ENCODE data around the gene ZCWPW2.

The ZCWPW2 gene

DNA sequence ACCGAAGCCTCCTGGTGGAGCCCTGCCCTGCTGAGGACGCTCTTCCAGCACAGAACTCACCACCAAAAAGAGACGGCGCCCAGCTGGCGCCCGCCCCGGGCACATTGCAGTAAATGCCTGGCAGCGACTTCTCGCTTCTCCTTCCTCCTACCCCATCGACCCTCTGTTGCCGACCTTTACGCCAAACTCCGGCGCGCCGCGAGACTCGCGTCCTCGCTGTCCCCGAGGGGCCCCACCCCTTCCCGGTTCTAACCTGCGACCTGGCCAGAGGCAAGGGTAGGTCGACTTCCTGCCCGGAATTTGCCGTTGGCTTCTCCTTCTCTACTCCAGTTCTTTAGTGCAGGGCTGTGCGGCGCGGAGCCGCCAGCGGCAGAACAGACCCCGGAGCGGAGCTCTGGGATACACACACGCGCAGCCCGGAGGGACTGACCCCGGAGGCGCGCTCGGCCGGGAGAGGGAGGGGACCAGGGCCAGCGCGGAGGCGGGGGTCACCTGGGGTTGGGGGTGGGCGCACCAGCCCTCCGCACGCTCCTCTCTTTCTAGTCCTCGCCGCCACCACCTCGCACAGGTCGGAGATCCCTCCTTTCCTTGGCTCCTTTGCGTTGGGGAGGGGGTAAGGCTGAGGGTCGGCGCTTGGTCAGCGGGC is 226.7 kb downstream of the ZCWPW2 start:
- DNase-seq (ENCODE audit: low read depth in 4 of 4, low spot score in 1 of 4): no peak

Data from stimulated activated CD4-positive, alpha-beta T cell treated with anti-CD3 and anti-CD28 coated beads, Interleukin-1b, Interleukin-23, amount 100 ng/mL, for 24 hours (primary cell).